NCI-H2081 (cell line): ENCODE results near the gene ZMIZ1.

Source experiments
- DNase-seq, 2 experiments: peaks; one replicate each; lab custom pipeline; 2025; lab: John Stamatoyannopoulos, UW

Gene ZMIZ1

DNA sequence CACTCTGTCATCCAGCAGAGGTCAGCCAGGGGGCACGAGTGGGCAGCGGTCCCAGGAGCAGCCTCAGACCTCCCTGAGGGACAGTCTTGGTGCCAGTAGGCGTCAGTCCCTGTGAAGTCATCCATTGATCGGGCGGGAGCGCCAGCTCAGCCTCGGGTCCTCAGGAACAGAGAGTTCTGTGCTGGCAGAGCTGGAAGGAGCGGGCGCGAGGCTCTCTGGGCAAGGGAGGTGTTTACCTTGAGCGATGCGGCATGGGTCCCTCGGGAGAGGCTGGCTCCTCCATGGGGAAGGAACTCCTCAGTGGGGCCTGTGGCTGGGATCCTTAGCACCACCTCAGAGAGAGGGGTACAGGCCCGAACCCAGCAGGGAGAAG, 177.4 kb downstream of the ZMIZ1 start:
- no peak for DNase-seq

DNA sequence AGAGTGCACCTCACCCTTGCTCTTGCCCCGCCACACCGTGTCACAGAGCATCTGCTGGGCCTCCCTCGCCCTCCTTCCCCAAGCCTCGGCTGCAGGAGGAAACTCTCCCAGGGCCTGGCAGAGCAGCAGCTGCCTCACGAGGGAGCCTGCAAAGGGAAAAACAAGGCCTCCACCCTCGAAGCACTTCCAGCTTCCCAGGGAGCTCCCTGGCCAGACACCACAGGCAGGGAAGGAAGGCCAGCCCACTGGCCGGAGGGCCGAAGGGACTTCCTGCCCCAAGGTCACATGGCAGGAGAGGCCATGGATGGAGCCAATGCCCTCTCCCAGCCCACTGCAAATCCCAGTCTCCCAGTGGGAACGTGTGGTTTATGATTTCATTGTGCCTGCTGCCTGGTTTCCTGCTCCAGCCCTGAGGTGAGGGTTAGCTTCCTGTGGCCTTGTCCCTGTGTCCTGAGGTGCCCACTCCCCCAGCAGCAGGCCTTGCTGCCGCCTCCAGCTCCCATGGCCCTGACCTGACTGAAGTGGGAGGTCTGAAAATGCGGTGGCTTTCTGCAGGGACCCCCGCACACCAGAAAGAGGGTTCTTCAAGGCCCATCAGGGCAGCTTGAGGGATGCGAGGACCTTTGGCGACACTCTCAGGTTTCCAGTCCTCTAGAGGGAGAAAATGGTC, 178.0 kb downstream of the ZMIZ1 start:
- DNase-seq: no peak

DNA sequence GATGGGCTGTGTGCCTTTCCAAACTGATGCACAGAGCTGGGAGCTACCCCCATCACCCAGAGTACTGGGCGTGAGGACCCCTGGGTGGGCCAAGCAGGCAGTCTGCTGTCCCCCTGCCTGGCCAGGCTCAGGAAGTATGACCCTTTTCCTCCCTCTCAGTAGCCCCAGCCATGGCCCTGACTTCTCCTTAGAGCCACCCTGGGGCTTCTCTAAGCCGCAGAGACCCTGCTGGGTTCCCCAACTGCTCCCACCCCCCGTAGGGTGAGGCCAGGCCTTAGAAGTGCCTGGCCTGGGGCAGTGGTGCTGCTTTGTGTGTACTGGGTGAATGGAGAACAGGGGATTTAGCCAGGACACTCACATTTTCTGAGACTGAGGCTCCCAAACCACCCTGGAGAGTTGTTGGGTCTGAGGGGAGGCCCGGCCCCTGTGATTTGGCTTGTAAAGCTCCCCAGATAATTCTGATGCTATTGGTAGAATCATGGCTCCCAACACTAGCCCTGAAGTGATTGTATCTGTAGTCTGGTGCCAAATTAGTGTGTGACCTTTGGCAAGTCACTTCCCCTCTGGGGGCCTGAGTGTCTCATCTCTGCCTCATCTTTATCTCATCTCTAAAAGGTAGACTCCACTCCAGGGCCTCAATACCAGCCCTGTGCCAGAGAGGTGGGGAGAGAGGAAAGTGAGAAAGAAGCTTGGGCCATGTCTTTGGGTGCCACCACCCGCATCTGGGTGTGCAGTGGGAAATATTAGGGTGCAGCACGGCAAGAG, 178.8 kb downstream of the ZMIZ1 start:
- DNase-seq: no peak

- DNase-seq: no peak
These were observed 179.8 kb downstream of the ZMIZ1 start for GRCh38 chr10:79248341-79249185.

DNA sequence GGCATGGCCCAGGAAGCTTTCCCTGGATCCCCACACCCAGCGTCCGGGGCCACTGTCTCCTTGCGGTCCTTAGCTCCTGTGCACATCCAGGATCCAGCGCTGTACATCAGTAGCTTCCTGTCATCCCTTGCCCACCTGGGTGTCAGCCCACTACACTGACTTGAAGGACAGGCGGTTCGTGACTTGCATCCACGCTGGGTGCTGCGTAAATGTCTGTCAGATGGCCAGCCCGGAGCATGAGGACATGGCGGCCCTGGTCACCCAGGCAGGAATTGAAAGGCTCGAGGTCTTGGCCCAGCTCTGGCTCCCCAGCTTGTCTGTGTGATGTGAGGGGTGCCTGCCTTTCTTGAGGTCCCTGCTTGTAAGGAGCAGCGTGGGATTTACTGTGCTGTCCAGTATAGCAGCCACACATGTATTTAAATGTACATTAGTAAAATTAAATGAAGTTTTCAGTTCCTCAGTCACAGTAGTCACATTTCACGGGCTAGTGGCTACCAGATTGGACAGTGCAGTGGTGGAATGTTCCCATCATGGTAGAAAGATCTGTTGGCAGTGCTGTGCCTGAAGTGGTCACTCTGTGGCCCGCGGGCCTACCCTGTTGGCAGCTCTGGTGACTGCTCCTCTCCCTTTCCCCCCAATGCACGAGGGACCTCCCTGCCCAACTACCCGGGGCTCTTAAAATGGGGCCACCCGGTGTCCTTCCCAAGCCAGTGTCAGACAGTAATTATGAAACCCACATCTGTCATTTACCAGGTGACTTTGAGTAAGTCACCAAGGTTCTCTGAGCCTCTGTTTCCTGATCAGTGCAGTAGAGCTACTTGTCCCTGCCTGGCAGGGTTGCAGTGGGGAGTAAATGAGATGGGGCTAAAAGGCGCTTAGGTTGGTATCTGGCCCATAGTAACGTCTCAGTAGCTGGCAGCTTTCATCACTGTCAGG, 180.7 kb downstream of the ZMIZ1 start:
- no peak for DNase-seq

DNA sequence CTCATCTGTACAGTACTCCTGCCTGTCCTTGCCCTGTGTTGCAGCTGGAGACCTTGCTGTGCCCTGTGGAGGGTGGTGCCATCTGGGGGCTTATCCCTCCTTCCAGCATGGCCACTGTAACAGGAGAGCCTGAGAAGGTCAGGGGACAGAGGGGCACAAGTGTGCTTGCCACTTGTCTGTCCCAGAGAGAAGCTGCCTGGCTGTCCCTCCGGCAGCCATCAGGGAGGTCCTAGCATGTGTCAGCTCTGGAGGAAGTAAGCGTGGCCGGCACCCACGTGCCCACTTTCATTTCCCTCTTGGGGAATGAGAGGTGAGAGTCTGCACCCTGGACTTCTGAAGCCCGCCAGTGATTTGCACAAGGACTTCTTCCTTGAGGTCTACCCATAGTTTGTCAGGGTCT, 181.5 kb downstream of the ZMIZ1 start:
- DNase-seq: no peak

- no peak for DNase-seq
These were observed 183.7 kb downstream of the ZMIZ1 start for GRCh38 chr10:79252450-79252849.

- no peak for DNase-seq
These were observed 184.2 kb downstream of the ZMIZ1 start for GRCh38 chr10:79252971-79253370.

DNA sequence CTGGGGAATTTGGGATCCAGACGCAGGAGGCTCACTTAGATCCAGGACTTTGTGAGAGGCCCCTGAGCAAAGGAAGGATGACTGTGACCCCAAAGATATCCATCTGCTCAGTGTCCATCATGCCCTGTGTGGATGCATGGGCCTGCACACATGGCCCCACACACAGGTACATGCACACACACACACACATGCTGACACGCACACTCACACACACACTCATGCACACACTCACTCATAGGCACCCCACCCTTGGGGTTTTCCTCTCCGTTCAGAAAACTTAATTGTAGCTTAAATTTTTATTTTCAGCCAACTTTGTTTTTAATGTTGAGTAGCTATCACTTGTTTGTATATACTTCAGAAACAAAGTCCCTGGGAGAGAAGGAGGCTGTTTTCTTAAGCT, 184.9 kb downstream of the ZMIZ1 start:
- DNase-seq: no peak

DNA sequence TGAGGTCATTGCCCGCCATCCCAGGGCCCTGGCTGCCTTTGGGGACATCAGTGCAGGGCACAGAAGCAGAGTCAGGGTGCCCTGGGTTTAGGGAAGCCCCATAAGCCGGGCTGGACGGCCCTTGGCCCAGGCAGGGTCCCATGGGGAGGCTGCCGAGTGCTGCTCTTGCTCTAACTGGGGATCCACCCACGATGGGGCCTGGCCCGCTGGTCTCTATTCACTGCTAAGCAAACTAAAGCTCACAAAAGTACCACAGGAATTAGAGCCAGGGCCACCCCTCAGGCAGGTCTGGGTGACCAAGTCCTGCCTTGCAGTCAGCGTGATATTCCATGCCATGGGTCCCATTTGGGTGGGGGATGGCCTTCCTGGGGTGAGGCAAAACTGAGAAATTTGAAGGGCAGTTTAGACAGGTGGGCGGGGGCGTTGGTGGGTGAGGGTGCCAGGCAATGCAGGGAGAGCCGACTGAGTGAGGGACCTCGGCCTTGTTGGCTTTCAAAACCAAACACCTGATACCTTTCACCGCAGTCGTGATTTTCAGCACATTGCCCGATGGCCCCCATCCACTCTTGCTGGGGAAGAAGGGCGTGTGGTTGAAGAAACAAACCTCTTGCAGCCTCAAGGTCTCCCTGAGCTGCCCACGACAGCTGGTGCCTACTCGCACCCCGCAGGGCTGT, 185.7 kb downstream of the ZMIZ1 start:
- DNase-seq: no peak

DNA sequence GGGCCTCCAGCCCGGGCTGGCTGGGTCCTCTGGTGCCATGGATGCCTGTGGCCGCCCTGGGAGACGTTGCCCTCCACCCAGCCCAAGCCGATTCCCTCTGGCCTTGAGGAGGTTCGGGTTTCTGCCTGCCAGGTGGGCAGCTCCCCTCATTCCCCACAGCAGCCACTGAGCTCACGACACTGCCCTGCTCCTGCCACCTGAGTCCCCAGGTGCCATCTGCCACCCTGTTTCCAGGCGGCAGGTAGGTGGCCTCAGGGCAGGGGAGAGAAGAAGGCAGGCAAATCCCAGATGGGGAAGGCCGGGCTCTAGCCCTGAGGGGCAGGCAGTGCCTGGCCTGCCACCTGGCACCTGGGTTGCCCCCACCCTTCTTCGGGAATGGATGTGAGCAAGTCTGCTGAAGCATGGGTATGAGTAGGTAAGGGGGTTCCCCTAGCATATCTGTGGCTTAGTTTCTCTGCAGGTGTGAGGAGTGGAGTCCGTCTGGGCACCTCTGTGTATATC, 186.3 kb downstream of the ZMIZ1 start:
- DNase-seq: no peak

DNA sequence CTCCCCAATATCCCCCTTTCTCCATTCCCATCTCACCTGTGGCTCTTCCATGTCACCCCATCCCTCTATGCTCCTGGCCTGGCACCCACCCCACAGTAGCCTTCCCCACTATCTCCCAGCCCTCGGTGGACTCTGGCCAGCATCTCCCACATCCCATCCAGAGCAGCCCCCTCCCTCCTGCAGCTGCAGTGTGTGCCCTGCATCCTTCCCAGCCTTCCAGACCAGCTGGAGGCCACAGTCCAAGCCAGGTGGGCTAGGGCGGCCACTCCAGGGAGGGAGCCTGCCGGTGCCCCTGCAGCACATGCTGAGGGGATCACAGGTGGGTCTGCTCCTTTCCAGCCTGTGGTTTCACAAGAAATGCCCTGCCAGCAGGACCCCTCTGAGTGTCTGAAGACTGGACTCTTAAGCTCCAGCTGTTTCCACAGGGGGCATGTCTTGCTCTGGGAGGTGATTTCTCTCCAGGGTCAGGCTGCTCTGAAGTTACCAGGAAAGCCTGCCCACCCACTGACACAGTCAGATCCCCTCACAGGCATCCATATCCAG, 187.6 kb downstream of the ZMIZ1 start:
- DNase-seq: no peak

GRCh38 chr10:79258894-79259293, 190.1 kb downstream of the ZMIZ1 start:
- no peak for DNase-seq

GRCh38 chr10:79259834-79260233, 191.1 kb downstream of the ZMIZ1 start:
- DNase-seq: peak in 1 of 2 experiments; percentile 38

- peak; percentile 52 to 80 for DNase-seq
These were observed 192.3 kb downstream of the ZMIZ1 start for GRCh38 chr10:79260811-79261740.

DNA sequence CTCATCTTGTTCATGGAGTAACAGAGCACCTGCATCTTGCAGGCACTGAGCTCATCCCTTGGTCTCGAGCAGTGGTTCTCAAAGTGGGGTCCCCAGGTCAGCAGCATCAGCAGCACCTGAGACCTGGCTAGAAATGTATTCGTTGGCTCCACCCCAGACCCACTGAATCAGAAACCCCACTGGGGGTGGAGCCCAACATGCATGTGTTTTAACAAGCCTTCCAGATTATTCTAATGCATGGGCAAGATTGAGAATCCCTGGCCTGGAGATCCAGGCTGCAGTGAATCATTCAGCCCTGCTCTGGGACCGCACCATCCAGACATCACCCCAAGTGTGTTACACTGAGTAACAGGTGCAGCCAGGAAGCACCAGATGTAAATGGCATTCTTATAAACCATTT, 193.4 kb downstream of the ZMIZ1 start:
- no peak for DNase-seq

DNA sequence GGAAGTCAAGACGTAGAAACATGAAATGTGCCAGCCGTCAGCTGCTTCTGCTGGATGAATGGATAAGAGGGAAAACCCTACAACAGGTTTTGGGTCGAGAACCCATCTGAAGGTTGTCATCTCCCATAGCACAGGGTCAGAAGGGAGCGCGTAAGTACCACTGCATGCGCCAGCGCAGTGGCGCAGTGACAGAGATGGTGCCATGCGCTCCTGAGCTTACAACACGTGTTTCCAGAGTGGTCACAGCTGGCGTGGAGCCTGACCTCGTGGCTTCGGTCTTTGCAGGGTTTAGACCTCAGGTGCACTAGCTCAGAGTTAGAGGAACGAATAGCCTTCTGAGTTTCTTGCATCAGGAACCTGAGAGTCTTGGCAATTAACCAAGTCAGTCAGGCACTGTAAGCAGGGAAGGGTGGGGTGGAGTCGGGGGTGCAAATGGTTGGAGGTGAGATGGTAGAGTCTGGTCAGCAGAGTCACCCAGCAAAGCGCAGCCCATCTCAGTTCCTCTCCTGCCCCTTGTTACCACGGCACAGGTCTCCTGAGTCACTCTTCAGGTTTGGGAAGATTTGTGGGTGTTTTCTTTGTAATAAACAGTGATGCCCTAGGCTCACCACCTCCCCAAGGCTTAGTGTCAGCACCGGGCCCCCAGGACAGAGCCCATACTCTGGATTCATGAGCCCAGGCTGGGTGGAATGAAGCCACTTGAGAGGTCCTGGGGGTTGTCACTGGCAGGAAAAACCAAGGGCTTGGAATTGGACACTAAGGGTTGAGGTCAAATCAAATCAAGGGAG, 194.4 kb downstream of the ZMIZ1 start:
- DNase-seq: no peak

GRCh38 chr10:79263939-79264338, 195.2 kb downstream of the ZMIZ1 start:
- no peak for DNase-seq

- DNase-seq: no peak
These were observed 196.2 kb downstream of the ZMIZ1 start for GRCh38 chr10:79264942-79265341.
